Activated CD8-positive, alpha-beta memory T cell treated with anti-CD3 and anti-CD28 coated beads for 4 hours (primary cell): ENCODE data around the gene OR4D1.

Experiments
- DNase-seq, 2 donors: peaks; one replicate each; pipeline ENCODE4 v3.0.0-alpha.2; 2020; ENCODE audit warnings: low read depth in 2 of 2

The OR4D1 gene

GRCh38 chr17:58153671-58154070, 5.5 kb downstream of the OR4D1 start:
- no peak for DNase-seq

GRCh38 chr17:58156839-58157803, 8.9 kb downstream of the OR4D1 start:
- peak; percentile 6 to 29 for DNase-seq

- no peak for DNase-seq
These were observed 10.0 kb downstream of the OR4D1 start for GRCh38 chr17:58158181-58158580.

- DNase-seq: no peak
These were observed 13.4 kb downstream of the OR4D1 start for GRCh38 chr17:58161566-58161965.

DNA sequence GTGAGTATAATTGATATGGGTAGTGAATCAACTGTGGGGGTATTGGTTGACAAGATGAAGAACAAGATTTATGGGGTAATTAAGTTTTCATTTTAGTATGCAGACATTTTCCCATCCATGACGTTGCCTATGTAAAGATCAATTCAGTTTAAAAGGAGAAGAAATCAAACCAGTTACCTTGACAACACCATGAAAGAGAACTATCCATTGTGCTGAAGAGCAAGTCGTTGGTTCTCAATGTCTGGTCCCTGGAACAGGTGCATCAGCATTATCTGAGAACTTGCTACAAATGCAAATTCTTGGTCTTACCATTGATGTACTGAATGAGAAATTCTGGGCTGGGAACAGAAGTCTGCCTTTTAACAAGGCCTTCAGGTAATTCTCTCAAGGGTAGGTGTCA, 17.8 kb downstream of the OR4D1 start:
- no peak for DNase-seq

GRCh38 chr17:58166682-58167081, 18.5 kb downstream of the OR4D1 start, which contains the start of gene OR4D2:
OR4D2 (plus strand) TSS chr17:58166982; CDS start chr17:58169656, 2,674 bp downstream.
- no peak for DNase-seq

DNA sequence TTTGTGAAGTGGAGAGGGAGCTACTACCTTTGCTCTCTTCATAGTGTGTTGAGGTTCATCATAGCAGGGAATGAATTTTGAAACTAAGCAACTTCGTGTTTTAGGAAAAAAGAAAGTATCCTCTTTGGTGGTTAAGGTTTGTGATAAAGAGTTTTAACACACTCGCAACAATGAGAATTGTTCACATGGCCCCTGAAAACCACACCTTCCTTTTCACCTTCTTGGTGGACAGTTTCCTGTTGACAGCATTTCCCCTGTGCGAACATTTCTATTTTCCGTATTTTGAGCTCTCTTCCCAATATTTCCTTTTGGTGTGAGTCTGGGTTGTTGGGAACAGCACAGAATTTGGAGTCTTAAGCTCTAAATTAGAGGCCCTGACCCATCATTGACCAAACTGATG, 22.4 kb downstream of the OR4D1 start:
- no peak for DNase-seq

DNA sequence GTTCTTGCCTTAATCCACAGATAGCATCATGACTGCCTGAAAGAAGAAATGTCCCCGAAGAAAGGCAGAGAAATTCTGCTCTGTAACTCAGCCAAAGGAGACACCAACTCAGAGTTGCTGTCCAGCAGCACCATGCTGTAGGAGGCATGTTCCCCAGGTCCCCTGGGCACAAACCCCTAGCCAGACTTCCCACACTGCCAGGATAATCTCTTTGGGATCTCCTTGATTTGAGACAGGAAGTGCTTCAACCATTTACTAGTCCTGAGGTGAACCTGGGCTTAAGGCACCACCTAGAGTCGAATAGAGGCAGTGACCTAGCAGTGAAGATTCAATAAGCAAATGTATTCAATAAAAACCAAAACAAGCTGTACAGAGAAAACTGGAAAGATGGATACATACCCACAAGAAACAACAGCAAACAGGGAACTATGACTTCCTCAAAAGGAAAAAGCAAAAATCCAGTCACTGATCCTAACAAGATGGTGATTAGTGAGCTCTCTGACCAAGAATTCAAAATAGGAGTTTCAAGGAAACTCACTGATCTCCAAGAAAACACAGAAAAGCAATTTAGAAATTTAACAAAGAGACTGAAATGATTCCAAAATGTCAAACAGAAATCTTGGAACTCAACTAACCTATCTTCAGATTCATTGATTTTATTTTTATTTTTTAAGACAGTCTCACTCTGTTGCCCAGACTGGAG, 24.3 kb downstream of the OR4D1 start:
- no peak for DNase-seq

- no peak for DNase-seq
These were observed 26.7 kb downstream of the OR4D1 start for GRCh38 chr17:58174871-58175270.

GRCh38 chr17:58176200-58176599, 28.0 kb downstream of the OR4D1 start:
- DNase-seq: no peak

GRCh38 chr17:58181796-58182195, 33.6 kb downstream of the OR4D1 start:
- DNase-seq: no peak

GRCh38 chr17:58183514-58183913, 35.3 kb downstream of the OR4D1 start:
- no peak for DNase-seq

DNA sequence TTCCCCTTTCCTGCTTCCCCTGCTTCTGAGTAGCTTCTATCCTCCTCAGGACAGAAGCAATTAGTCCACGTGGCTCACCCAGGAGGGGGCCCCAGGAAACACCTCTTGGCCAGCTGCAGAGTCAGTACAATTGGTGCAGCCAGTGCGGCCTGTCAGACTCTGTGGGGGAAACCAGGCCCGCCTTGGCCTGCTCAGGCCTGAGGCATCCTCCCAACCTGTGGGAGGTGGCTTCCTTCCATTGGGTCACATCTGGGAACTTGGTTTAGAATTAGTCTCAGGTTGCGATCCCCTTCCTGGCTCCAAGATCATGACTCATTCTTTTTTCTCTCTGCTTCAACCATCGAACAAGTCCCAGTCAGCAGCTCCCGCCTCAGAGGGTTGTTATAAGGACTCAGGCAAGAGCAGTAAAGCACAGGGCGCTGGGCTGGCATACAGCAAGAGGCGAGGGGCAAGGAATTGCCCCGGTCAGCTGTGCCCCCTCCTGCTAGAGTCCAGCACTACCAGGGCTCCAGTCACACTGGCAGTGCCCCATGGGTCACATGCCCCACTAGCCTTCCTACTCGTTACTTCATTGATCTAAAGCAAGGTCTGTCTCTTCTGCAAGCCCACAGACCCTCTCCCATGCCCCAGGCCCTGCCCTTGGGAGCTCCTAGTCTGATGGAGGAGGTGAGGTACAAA, 36.3 kb downstream of the OR4D1 start:
- no peak for DNase-seq

- DNase-seq: no peak
These were observed 37.0 kb downstream of the OR4D1 start for GRCh38 chr17:58184986-58185761.

DNA sequence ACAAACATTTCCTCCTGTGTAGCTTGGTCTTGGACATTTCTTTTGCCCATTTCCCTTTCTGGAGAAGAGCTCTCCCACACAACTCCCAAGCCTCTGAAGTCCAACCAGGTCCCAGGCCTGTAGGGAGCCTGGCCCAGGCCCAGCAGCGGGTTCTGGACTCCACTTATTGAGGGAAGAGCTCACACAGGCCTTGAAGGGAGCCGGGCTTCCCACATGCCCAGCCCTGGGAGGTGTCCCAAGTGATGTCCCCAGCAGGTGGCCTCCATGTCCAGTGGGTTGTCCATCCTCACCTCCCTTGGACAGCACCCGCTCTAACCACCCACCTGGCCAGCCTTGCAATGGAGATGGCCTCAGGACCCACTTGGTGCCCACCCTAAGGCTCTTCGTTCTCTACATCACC, 38.4 kb downstream of the OR4D1 start:
- no peak for DNase-seq

DNA sequence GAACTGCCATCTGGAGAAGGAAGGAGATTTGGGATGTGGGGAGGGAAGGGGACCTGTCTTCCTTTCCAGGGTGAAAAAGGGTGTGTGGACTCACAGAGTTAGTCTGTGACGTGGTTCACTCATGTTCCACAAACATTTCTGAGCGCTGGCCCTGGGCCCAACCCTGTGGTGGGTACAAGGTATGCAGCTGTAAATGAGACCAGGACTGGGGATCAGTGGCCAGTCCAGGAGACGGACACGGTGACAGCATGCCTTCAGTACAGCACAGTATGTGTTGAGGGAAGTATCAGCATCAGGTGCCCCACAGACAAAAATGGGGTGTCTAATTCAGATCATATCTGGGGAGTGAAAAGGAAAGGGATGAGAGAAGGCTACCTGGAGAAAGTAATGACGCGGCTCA, 38.9 kb downstream of the OR4D1 start:
- DNase-seq: no peak

DNA sequence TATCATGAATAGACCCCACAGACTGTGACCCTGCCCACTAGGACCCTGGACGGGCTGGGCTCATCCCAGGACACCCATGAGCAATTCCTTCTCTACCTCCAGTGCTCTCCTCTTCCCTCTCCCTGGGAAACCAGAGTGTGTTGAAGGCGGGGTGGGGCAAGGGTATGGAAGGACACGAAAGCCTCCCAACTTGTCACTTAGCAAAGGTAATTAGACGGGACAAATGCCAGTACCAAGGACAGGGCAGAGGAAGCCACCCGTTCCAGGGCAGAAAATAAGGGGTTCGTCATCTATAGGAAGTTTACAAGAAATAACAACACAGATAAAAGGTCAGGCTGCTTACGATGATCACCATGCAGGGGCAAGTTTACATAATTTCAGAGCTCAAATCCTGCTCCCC, 39.5 kb downstream of the OR4D1 start:
- no peak for DNase-seq

DNA sequence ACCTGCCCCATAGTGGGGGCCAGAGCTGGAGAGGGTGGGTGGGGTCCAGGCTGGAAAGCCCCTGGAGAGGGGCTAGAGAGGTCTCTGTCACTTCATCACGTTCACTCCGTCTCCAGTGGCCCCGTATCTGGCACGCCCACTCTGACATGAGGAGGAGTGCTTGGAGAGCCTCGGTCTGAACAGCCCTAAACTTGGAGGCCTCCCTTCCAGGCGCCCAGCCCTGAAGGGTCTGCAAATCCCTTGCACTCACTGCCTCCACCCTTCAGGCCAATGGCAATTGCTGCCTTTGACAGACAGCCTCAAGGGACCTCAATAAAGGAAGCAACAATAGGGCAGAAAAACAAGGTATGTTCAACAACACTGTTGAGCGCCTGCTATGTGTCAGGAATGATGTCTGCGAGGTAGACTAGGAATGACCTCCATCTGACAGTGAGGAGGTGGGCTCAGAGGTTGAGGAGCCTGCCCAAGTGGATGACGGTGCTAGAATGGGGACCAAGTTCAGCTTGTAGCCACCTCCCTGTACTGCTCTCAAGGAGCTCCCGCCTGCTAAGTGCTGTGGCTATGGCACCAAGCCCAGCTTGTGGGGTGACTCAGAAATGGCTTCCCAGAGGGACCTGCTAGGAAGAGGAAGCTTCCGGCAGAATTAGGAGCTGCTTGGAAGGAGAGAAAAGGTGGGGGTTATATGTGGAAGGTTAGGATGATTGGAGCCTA, 41.4 kb downstream of the OR4D1 start:
- DNase-seq: no peak

GRCh38 chr17:58191241-58191896, 43.2 kb downstream of the OR4D1 start:
- no peak for DNase-seq

DNA sequence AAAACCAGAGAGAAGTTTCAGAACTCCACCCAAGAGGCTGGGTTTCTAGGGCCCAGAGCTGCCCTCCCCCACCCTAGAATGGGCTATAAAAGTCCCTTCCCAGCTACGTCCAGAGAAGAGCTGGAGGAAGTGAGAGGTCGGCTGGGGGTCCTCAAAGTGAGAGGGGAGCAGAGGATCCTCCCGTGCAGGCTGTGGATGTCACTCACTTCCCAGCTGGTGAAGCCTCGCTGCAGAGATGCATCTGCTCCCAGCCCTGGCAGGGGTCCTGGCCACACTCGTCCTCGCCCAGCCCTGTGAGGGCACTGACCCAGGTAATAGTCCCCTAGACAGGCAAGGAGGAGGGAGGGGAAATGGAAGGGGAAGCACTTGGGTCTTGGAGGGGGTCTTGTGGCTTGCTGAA, 44.4 kb downstream of the OR4D1 start, which contains the start of gene EPX:
TSS of gene EPX (plus strand) at position 115 of the 400 bp plus-strand sequence. CDS start at position 236, 121 bp downstream.
- no peak for DNase-seq
